GM08714 (cell line): Measurements from ENCODE around the gene SUGCT.
"Not testable (repeated sequence)": the region's sequence is repeated elsewhere in the genome, so short reads cannot be mapped to it uniquely, and the experiment has no call there.

Experiments used
- H3K4me3 ChIP-seq: fragments of 200-500 bp; sonication (Bioruptor generic); 2 replicates; pipeline ENCODE4 v1.5.1; 2014; ENCODE audit warnings: mild to moderate bottlenecking, low read length, inconsistent platforms
- ZNF274 ChIP-seq: IDR thresholded peaks from 2 replicates; pipeline ENCODE4 v1.6.1; 2012; ENCODE audit warnings: mild to moderate bottlenecking, low read depth, low read length

Gene SUGCT

GRCh38 chr7:40134428-40135316 is at the start of gene SUGCT, which contains the start of gene MPLKIP:
Gene SUGCT, plus strand, starts transcription at chr7:40135005.
Gene MPLKIP, minus strand, starts transcription at chr7:40134622. Its CDS starts 55 bp downstream, at chr7:40134567.
- peak within 1 kb of the TSS; percentile 97 for H3K4me3 ChIP-seq
- no peak for TF ChIP-seq ZNF274

GRCh38 chr7:40092182-40092581 is 42.6 kb upstream of the SUGCT start:
- H3K4me3 ChIP-seq, result no peak overlapping the region
- TF ChIP-seq ZNF274, result no peak

DNA sequence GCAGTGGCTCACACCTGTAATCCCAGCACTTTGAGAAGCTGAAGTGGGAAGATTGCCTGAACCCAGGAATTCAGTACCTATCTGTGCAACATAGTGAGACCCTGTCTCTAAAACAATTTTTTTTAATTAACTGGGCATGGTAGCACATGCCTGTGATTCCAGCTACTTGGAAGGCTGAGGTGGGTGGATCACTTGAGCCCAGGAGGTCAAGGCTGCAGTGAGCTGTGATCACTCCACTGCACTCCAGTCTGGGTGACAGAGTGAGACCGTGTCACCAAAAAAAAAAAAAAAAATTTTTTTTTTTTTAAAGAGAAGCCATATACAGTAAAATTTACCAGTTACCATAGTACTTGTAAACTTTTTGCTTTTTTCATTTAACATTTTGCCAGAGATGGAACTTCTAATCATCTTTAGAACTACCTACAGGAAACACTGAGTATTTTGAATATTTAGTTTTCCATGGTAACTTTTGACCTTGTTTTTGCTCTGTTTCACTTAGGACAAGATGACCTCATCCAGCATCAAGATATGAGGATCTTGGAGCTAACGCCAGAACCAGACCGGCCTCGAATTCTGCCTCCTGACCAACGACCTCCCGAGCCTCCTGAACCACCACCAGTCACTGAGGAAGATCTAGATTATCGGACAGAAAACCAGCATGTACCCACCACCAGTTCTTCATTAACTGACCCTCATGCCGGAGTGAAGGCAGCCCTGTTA is 41.0 kb upstream of the SUGCT start:
- no peak for TF ChIP-seq ZNF274
- H3K4me3 ChIP-seq, result no peak overlapping the region

GRCh38 chr7:40095230-40095629 is 39.6 kb upstream of the SUGCT start:
- no peak overlapping the region for H3K4me3 ChIP-seq
- TF ChIP-seq ZNF274, result no peak

- no peak overlapping the region for H3K4me3 ChIP-seq
- TF ChIP-seq ZNF274, result no peak
These were observed 39.0 kb upstream of the SUGCT start for GRCh38 chr7:40095695-40096327.

GRCh38 chr7:40097728-40098127 is 37.1 kb upstream of the SUGCT start:
- no peak for TF ChIP-seq ZNF274
- no peak overlapping the region for H3K4me3 ChIP-seq

- TF ChIP-seq ZNF274, result no peak
- H3K4me3 ChIP-seq, result no peak overlapping the region
These were observed 36.0 kb upstream of the SUGCT start for GRCh38 chr7:40098810-40099209.

DNA sequence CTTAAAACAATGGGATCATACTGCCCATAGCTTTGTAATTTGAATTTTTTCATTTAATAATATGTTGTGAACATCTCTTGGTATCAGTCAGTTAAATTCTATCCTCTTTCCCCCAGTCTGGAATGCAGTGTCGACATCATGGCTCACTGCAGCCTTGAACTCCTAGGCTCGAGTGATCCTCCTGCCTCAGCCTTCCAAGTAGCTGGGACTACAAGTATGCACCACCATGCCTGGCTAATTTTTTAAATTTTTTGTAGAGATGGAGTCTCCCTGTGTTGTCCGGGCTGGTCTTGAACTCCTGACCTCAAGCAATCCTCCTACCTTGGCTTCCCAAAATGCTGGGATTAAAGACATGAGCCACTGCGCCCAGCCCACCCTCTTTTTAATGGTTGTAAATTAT is 35.0 kb upstream of the SUGCT start:
- H3K4me3 ChIP-seq, result no peak overlapping the region
- TF ChIP-seq ZNF274, result no peak

DNA sequence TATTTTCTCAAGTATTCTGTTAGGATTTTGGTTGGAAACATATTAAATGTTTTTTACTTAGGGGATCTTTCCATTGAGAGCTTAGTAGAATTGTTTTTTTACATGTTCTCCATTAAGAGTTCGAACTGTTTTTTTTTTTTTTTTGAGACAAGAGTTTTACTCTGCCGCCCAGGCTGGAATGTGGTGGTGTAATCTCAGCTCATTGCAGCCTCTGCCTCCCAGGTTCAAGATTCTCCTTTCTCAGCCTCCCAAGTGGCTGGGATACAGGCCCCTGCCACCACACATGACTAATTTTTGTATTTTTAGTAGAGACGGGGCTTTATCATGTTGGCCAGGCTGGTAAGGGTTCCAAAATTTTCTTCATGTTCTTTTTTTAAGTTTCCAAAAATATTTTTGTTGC is 33.6 kb upstream of the SUGCT start:
- no peak overlapping the region for H3K4me3 ChIP-seq
- no peak for TF ChIP-seq ZNF274

GRCh38 chr7:40102897-40103296 is 31.9 kb upstream of the SUGCT start:
- H3K4me3 ChIP-seq, result no peak overlapping the region
- no peak for TF ChIP-seq ZNF274

DNA sequence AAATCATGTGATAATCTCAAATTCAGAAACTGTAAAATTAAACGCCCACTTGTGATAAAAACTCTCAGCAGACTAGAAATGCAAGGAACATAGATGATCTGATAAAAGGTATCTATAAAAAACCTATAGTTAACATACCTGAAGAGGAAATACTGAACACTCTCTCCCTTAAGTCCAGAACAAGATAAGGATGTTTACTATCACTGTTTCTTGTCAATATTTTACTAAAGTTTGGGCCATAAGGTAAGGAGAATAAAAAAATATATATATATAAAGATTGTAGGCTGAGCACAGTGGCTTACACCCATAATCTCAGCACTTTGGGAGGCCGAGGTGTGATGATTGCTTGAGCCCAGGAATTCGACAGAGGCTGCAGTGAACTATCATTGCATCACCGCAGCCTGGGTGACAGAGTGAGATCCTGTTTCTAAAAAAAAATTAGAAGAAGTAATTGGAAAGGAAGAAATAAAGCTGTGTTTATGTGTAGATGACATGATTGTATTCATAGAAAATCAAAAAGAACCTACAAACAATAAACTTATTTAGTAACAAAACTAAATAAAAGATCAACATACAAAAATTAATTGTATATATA is 28.8 kb upstream of the SUGCT start:
- no peak overlapping the region for H3K4me3 ChIP-seq
- TF ChIP-seq ZNF274, result no peak

DNA sequence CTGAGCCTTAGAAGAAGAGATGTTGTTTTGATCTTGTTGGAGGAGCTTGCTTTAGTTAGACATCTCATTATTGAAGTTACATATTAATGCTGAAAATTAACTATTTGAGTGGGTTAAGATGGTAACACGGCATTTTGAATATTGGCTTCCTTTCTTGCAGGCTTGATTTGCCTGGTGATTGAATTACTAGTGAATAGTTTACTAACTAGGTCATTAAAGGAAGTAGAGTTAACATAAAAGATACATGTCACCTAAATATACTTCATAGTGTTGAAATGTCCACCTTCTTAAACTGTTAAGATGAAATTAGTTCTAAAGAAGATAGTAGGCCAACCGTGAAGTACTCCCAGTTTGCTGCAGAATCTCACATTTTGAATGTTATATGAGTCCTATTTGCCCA is 18.9 kb upstream of the SUGCT start:
- no peak for TF ChIP-seq ZNF274

GRCh38 chr7:40117199-40117598 is 17.6 kb upstream of the SUGCT start:
- H3K4me3 ChIP-seq, result not testable (repeated sequence)

More for the DNA sequence above, 18.9 kb upstream of the SUGCT start:
- H3K4me3 ChIP-seq, result no peak overlapping the region

DNA sequence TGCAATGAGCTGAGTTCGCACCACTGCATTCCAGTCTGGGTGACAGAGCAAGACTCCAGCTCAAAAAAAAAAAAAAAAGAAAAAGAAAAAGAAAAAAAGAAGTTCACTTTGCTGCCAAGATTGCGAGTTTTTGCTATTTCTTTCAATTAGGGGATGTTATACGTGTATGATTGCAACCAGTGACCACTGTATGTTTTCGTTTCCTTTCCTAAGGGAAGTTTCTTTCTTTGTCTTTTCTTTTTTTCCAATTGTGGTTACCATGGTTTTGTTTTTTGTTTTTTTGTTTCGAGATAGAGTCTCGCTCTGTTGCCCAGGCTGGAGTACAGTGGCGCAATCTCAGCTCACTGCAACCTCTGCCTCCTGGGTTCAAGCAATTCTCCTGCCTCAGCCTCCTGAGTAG is 16.6 kb upstream of the SUGCT start:
- H3K4me3 ChIP-seq, result not testable (repeated sequence)
